ENCODE results near the gene LRFN5. TPM values are rescaled to one million over a fixed set of nuclear protein-coding genes. Genes with fewer than 3 reads are reported as not detected.

The LRFN5 gene
- total RNA-seq, 1 experiment from 2014 or later, result not detected

DNA sequence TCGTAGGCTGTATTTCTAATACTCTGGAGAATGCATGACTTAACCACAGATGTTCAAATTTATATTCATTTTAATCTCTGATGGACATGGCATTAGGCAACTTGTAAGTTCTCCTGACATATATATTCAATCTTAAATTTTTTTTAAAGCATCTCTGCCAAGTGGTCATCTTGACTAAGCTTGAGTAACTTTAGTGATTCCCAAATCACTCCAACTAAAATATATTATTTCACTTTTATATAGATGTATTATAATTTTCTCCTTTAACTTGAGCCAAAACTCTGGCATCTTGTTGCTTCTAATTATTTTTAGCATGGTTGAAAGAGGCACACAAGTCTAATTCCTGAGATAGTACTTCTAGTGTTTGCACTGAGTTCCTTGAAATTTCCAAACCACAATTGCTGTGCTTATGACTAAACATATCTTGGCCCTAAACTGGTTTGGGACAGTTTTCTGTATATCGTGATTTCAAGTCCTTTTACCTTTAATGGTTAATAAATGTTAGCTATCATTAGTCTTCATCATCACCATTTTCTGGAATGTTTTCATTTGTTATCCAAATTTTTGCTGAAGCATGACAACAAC, 8.4 kb downstream of the LRFN5 start:
- Histone ChIP-seq H3K27me3 (ENCODE audit: insufficient read depth, low read length) (no peaks in the 10 kb centered on the region), H4K20me1 (ENCODE audit: insufficient read depth) (no peaks in the 10 kb centered on the region), H2AFZ (ENCODE audit: low read depth, low read length, poor library complexity, severe bottlenecking) (no peak overlapping the region), H3K9me3 (ENCODE audit: control insufficient read depth in 1 of 2, insufficient read depth in 1 of 2, low read depth in 1 of 2, low read length in 2 of 2) (no peaks in the 10 kb centered on the region), H3K4me3 (replicated peaks in 1 of 2; ENCODE audit: low read depth in 1 of 2, low read length in 2 of 2) (no peak overlapping the region), H3K4me2 (ENCODE audit: low read length) (no peak overlapping the region), H3K27ac (ENCODE audit: low read depth, low read length) (no peak overlapping the region), H3K79me2 (ENCODE audit: insufficient read depth, low read length) (no peaks in the 10 kb centered on the region), H3K4me1 (ENCODE audit: control insufficient read depth in 1 of 2, insufficient read depth in 2 of 2, low read length in 2 of 2) (no peaks in the 10 kb centered on the region), H3K9me2 (ENCODE audit: insufficient read depth) (no peaks in the 10 kb centered on the region), H3K9ac (ENCODE audit: low read length) (no peak overlapping the region), H3K36me3 (ENCODE audit: control insufficient read depth in 1 of 2, insufficient read depth in 2 of 2, low read length in 2 of 2) (no peaks in the 10 kb centered on the region)
- RAD21 ChIA-PET (ENCODE audit: low non-redundant PET in 1 of 2, low total read pairs in 2 of 2, uncharacterized antibody in 2 of 2, unreplicated experiment in 2 of 2), result no interaction called here
- no peak for TF ChIP-seq EZH2phosphoT487 (IDR thresholded peaks at IDR 0.05; ENCODE audit: borderline replicate concordance)
- no peak for TF ChIP-seq ZNF274 (IDR thresholded peaks at IDR 0.05; ENCODE audit: low read depth, low read length)
- no peak for TF ChIP-seq ELF1 (IDR thresholded peaks at IDR 0.05; ENCODE audit: borderline replicate concordance, low read depth)
- no peak for TF ChIP-seq YY1 (IDR thresholded peaks at IDR 0.05; ENCODE audit: extremely low read depth, insufficient replicate concordance, low read depth, low read length)
- no peak for TF ChIP-seq EGR1 (IDR thresholded peaks at IDR 0.05; ENCODE audit: low read depth)
- TF ChIP-seq, protein P1, sequence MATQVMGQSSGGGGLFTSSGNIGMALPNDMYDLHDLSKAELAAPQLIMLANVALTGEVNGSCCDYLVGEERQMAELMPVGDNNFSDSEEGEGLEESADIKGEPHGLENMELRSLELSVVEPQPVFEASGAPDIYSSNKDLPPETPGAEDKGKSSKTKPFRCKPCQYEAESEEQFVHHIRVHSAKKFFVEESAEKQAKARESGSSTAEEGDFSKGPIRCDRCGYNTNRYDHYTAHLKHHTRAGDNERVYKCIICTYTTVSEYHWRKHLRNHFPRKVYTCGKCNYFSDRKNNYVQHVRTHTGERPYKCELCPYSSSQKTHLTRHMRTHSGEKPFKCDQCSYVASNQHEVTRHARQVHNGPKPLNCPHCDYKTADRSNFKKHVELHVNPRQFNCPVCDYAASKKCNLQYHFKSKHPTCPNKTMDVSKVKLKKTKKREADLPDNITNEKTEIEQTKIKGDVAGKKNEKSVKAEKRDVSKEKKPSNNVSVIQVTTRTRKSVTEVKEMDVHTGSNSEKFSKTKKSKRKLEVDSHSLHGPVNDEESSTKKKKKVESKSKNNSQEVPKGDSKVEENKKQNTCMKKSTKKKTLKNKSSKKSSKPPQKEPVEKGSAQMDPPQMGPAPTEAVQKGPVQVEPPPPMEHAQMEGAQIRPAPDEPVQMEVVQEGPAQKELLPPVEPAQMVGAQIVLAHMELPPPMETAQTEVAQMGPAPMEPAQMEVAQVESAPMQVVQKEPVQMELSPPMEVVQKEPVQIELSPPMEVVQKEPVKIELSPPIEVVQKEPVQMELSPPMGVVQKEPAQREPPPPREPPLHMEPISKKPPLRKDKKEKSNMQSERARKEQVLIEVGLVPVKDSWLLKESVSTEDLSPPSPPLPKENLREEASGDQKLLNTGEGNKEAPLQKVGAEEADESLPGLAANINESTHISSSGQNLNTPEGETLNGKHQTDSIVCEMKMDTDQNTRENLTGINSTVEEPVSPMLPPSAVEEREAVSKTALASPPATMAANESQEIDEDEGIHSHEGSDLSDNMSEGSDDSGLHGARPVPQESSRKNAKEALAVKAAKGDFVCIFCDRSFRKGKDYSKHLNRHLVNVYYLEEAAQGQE (IDR thresholded peaks at IDR 0.05; ENCODE audit: low read depth), result no peak
- no peak for TF ChIP-seq CEBPB (IDR thresholded peaks at IDR 0.05; ENCODE audit: low read depth)
- no peak for TF ChIP-seq SIN3A (IDR thresholded peaks at IDR 0.05; ENCODE audit: low read depth)
- no peak for TF ChIP-seq TCF7L2 (IDR thresholded peaks at IDR 0.05; ENCODE audit: borderline replicate concordance, extremely low read depth, insufficient read depth, insufficient read length)
- no peak for TF ChIP-seq JUND (IDR thresholded peaks at IDR 0.05)
- TF ChIP-seq, protein P2, sequence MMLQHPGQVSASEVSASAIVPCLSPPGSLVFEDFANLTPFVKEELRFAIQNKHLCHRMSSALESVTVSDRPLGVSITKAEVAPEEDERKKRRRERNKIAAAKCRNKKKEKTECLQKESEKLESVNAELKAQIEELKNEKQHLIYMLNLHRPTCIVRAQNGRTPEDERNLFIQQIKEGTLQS (IDR thresholded peaks at IDR 0.05), result no peak
- no peak for TF ChIP-seq SRF (IDR thresholded peaks at IDR 0.05; ENCODE audit: low read depth)
- TF ChIP-seq POLR2AphosphoS5 (IDR thresholded peaks at IDR 0.05; ENCODE audit: low read depth, low read length), result no peak
- no peak for TF ChIP-seq ZFX (IDR thresholded peaks at IDR 0.05)
- TF ChIP-seq EZH2 (IDR thresholded peaks at IDR 0.05), result no peak
- no peak for TF ChIP-seq POLR2A (IDR thresholded peaks at IDR 0.05; ENCODE audit: borderline replicate concordance, extremely low read depth, insufficient read depth, insufficient read length)
- TF ChIP-seq SP1 (IDR thresholded peaks at IDR 0.05; ENCODE audit: low read depth), result no peak
- TF ChIP-seq FOSL1 (IDR thresholded peaks at IDR 0.05; ENCODE audit: low read depth), result no peak
- TF ChIP-seq, protein P3, sequence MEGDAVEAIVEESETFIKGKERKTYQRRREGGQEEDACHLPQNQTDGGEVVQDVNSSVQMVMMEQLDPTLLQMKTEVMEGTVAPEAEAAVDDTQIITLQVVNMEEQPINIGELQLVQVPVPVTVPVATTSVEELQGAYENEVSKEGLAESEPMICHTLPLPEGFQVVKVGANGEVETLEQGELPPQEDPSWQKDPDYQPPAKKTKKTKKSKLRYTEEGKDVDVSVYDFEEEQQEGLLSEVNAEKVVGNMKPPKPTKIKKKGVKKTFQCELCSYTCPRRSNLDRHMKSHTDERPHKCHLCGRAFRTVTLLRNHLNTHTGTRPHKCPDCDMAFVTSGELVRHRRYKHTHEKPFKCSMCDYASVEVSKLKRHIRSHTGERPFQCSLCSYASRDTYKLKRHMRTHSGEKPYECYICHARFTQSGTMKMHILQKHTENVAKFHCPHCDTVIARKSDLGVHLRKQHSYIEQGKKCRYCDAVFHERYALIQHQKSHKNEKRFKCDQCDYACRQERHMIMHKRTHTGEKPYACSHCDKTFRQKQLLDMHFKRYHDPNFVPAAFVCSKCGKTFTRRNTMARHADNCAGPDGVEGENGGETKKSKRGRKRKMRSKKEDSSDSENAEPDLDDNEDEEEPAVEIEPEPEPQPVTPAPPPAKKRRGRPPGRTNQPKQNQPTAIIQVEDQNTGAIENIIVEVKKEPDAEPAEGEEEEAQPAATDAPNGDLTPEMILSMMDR (IDR thresholded peaks at IDR 0.05 in 2 of 3, conservative IDR thresholded peaks at IDR 0.05 in 1 of 3; ENCODE audit: borderline replicate concordance in 1 of 3, insufficient read depth in 1 of 3, low read depth in 2 of 3, low read length in 2 of 3), result no peak
- intact Hi-C loops (cut with micrococcal nuclease), result no loop called here
- ATAC-seq, result no peak
- no TSS peak for BruUV-seq (replicated peaks)
- POLR2A ChIA-PET, result no interaction called here
- CTCF ChIA-PET, result no interaction called here
- DNase-seq (ENCODE audit: low read depth, low spot score), result no peak

Measured in HCT116 (cell line).